NCI-H226 (cell line): ENCODE measurements around the gene CD226.

ENCODE experiments used
- DNase-seq: peaks from one replicate; pipeline ENCODE4 v3.0.0-alpha.2; 2015

Gene CD226

GRCh38 chr18:69804776-69805501 is 142.7 kb downstream of the CD226 start:
- no peak for DNase-seq
